ENCODE data around the gene RACGAP1. TPM values are rescaled to one million over a fixed set of nuclear protein-coding genes. Genes with fewer than 3 reads are reported as not detected.

RACGAP1 gene
- total and polyA plus RNA-seq, 2 of the 8 experiments (the other 6 are each of a cell fraction or from before 2014, with no cell fraction given) = 18.0 to 66.3 TPM

DNA sequence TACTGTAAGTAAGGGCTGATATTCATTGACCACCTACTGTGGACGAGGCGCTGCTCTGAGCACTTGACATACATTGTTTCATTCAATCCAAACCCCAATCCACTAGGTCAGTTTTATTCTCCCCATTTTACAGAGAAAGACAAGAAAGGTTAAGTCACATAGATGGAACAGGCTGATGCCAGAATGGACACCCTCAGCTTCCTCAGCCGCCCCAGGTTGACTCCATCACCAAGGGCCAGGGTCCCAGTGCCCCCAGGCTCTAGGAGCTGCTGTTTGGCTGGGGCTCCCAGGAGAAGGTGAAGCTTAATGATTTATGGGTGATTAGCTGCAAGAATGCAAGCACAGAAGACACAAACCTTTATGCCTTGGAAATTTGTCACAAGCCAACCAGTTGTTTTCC lies 75.4 kb downstream of the RACGAP1 start:
- Histone ChIP-seq H2BK120ac (replicated peaks; ENCODE audit: low read depth, low read length) (no peak overlapping the region), H3K56ac (replicated peaks; ENCODE audit: insufficient read length, low read depth, low read length) (no peak overlapping the region), H3K9me3 (ENCODE audit: insufficient read depth in 2 of 2, low read depth in 1 of 2, low read length in 1 of 2) (no peaks in the 10 kb centered on the region), H2AFZ (ENCODE audit: low read length) (no peak overlapping the region), H3K79me1 (ENCODE audit: low read depth, low read length) (no peaks in the 10 kb centered on the region), H3K79me2 (ENCODE audit: control insufficient read depth in 1 of 2, insufficient read depth in 2 of 2, low read length in 2 of 2) (no peaks in the 10 kb centered on the region), H3K4me2 (ENCODE audit: insufficient read depth in 1 of 2, low read depth in 2 of 2, low read length in 2 of 2) (no peak overlapping the region), H4K5ac (ENCODE audit: insufficient read length, low read depth, low read length) (no peak overlapping the region), H3K36me3 (ENCODE audit: control insufficient read depth in 2 of 4, insufficient read depth in 4 of 4, low read length in 3 of 4) (no peaks in the 10 kb centered on the region), H3K4ac (replicated peaks; ENCODE audit: insufficient read length, low read depth, low read length) (no peak overlapping the region), H3K14ac (ENCODE audit: insufficient read length) (no peak overlapping the region), H2AK5ac (ENCODE audit: low read depth, low read length) (no peak overlapping the region), H3K27ac (ENCODE audit: low read depth, low read length) (no peak overlapping the region), H4K91ac (replicated peaks; ENCODE audit: insufficient read length, low read length) (no peak overlapping the region), H3K4me3 (ENCODE audit: extremely low read depth in 1 of 4, insufficient read depth in 2 of 4, low read depth in 3 of 4, low read length in 4 of 4) (no peak overlapping the region), H3K9ac (replicated peaks in 1 of 4; ENCODE audit: extremely low read depth in 1 of 4, low read depth in 3 of 4, low read length in 3 of 4) (no peak overlapping the region), H3K18ac (ENCODE audit: extremely low read depth, low read length) (no peak overlapping the region), H2BK20ac (ENCODE audit: low read length) (no peak overlapping the region), H3K27me3 (replicated peaks in 1 of 4; ENCODE audit: control insufficient read depth in 3 of 4, extremely low read depth in 1 of 4, insufficient read depth in 3 of 4, low read length in 3 of 4) (peaks cover 0 to 6% (median 4%) of the 10 kb centered on the region in 4 experiments; a peak in 4 of 7 replicates), H3K23me2 (ENCODE audit: low read depth, low read length) (no peaks in the 10 kb centered on the region; the same call in 1 of the 2 replicates), H4K8ac (ENCODE audit: extremely low read depth, insufficient read depth, low read length) (no peak overlapping the region), H3K4me1 (replicated peaks in 1 of 4; ENCODE audit: control insufficient read depth in 3 of 4, insufficient read depth in 4 of 4, low read length in 3 of 4) (peaks cover 0 to 6% (median 4%) of the 10 kb centered on the region in 4 experiments; a peak in 5 of 7 replicates), H2BK15ac (ENCODE audit: low read length) (no peak overlapping the region), H4K20me1 (replicated peaks in 1 of 2; ENCODE audit: control insufficient read depth in 1 of 2, insufficient read depth in 2 of 2, low read length in 2 of 2) (no peaks in the 10 kb centered on the region), H3K23ac (ENCODE audit: insufficient read length) (no peak overlapping the region), H2BK12ac (ENCODE audit: low read depth, low read length) (no peak overlapping the region), H2BK5ac (ENCODE audit: low read depth, low read length) (no peak overlapping the region)
- ChIA-PET POLR2A (ENCODE audit: partially characterized antibody) (interaction anchor here (1.7 kb wide), 1 partner anchor 17 kb away, joined by 8 read pairs; no protein-coding TSS in a partner anchor), CTCF (ENCODE audit: partially characterized antibody) (interaction anchor here (0.7 to 7.6 kb wide), 9 partner anchors 9 to 173 kb away, joined by 3 to 104 read pairs (median 4); partner anchors contain the start of gene AQP6)
- TF ChIP-seq SP4 (IDR thresholded peaks at IDR 0.05; ENCODE audit: low read length) (no peak), SUZ12 (IDR thresholded peaks at IDR 0.05; ENCODE audit: low read length) (no peak), EZH2 (IDR thresholded peaks at IDR 0.05; ENCODE audit: low read depth, low read length, severe bottlenecking) (no peak), BACH1 (IDR thresholded peaks at IDR 0.05; ENCODE audit: low read length) (no peak), NRF1 (IDR thresholded peaks at IDR 0.05; ENCODE audit: low read depth, low read length) (no peak)
- TF ChIP-seq, protein P1, sequence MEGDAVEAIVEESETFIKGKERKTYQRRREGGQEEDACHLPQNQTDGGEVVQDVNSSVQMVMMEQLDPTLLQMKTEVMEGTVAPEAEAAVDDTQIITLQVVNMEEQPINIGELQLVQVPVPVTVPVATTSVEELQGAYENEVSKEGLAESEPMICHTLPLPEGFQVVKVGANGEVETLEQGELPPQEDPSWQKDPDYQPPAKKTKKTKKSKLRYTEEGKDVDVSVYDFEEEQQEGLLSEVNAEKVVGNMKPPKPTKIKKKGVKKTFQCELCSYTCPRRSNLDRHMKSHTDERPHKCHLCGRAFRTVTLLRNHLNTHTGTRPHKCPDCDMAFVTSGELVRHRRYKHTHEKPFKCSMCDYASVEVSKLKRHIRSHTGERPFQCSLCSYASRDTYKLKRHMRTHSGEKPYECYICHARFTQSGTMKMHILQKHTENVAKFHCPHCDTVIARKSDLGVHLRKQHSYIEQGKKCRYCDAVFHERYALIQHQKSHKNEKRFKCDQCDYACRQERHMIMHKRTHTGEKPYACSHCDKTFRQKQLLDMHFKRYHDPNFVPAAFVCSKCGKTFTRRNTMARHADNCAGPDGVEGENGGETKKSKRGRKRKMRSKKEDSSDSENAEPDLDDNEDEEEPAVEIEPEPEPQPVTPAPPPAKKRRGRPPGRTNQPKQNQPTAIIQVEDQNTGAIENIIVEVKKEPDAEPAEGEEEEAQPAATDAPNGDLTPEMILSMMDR (IDR thresholded peaks at IDR 0.05; ENCODE audit: control extremely low read depth in 1 of 3, insufficient read depth in 1 of 3, low read depth in 1 of 3, low read length in 3 of 3) = no peak
- no peak for DNase-seq (ENCODE audit: low read depth in 1 of 2, low spot score in 2 of 2)
- 84% methylated on average over 3 of the region's 3 CpGs; no CpG with 5 or more reads in 1 of the 2 experiments for WGBS, 2 experiments (ENCODE audit: extremely low coverage in 1 of 2, insufficient coverage in 1 of 2, insufficient read length in 1 of 2, insufficient replicate concordance in 2 of 2, low coverage in 1 of 2, low lambda C conversion rate in 2 of 2, missing lambda C conversion rate in 1 of 2)
- no peak for FAIRE-seq
